Endodermal cell (in vitro differentiated cells): ENCODE results near the gene SEC16A. TPM values are rescaled to one million over a fixed set of nuclear protein-coding genes. Genes with fewer than 3 reads are reported as not detected.

Source experiments
- DNase-seq: peaks from one replicate; pipeline ENCODE4 v3.0.0-alpha.2; 2017
- H3K27ac ChIP-seq: 2 replicates; pipeline ENCODE4 v1.5.1; 2013; ENCODE audit warnings: mild to moderate bottlenecking, low read depth, low read length, moderate library complexity
- H3K27me3 ChIP-seq: 2 replicates; pipeline ENCODE4 v1.6.1; 2013; ENCODE audit warnings: mild to moderate bottlenecking, low read length, moderate library complexity; ENCODE audit not compliant: insufficient read depth, control insufficient read depth, poor library complexity, severe bottlenecking
- H3K36me3 ChIP-seq: 2 replicates; pipeline ENCODE4 v1.7.0; 2013; ENCODE audit warnings: mild to moderate bottlenecking, low read length, moderate library complexity; ENCODE audit not compliant: control insufficient read depth, insufficient read depth
- H3K4me1 ChIP-seq: one replicate; pipeline ENCODE4 v1.7.0; 2013; ENCODE audit warnings: low read length; ENCODE audit not compliant: control insufficient read depth, insufficient read depth
- H3K4me3 ChIP-seq: 2 replicates; pipeline ENCODE4 v1.5.1; 2013; ENCODE audit warnings: mild to moderate bottlenecking, low read length, moderate library complexity
- H3K9ac ChIP-seq: 2 replicates; pipeline ENCODE4 v1.6.1; 2013; ENCODE audit warnings: mild to moderate bottlenecking, low read length, moderate library complexity; ENCODE audit not compliant: poor library complexity, severe bottlenecking; ENCODE audit errors: extremely low read depth
- H3K9me3 ChIP-seq: 2 replicates; pipeline ENCODE4 v1.6.1; 2013; ENCODE audit warnings: mild to moderate bottlenecking, low read length, moderate library complexity; ENCODE audit not compliant: control insufficient read depth
- H3K27ac Mint-ChIP-seq: 2 replicates; pipeline ENCODE4 v1.8.0; 2020; ENCODE audit warnings: mixed read lengths
- H3K27me3 Mint-ChIP-seq: 2 replicates; pipeline ENCODE4 v1.8.0; 2021; ENCODE audit warnings: mild to moderate bottlenecking, mixed read lengths; ENCODE audit not compliant: insufficient read depth
- H3K36me3 Mint-ChIP-seq: 2 replicates; pipeline ENCODE4 v1.8.0; 2020; ENCODE audit warnings: low read depth, mixed read lengths
- H3K4me1 Mint-ChIP-seq: 2 replicates; pipeline ENCODE4 v1.8.0; 2020; ENCODE audit warnings: mixed read lengths
- H3K4me3 Mint-ChIP-seq: 2 replicates; pipeline ENCODE4 v1.8.0; 2020; ENCODE audit warnings: mild to moderate bottlenecking, moderate library complexity, mixed read lengths
- H3K9me3 Mint-ChIP-seq: 2 replicates; pipeline ENCODE4 v1.8.0; 2020; ENCODE audit warnings: mild to moderate bottlenecking, mixed read lengths
- CTCF ChIP-seq: fragments of 200-600 bp; sonication (generic); conservative IDR thresholded peaks from 2 replicates; pipeline ENCODE4 v1.5.0; 2021; ENCODE audit warnings: antibody characterized with exemption, mild to moderate bottlenecking
- WGBS, 2 experiments: methylation state at CpG; one replicate each; pipeline versions ENCODE4 v1.1.5 to v1.1.7; 2013; ENCODE audit warnings: missing lambda C conversion rate in 2 of 2, mixed read lengths in 1 of 2; ENCODE audit not compliant: insufficient coverage in 1 of 2, insufficient read length in 1 of 2; 5-methylcytosine and 5-hydroxymethylcytosine counted together
- total RNA-seq, 2 donors: library from RNA; stranded (reverse); fragmentation: NEBNext Ultra II Directional in 1 of 2; extraction: Animal tissue kit (Norgen Biotek cat#: 25700) in 1 of 2; gene quantifications; 2 replicates in 1 of 2; 3 replicates in 1 of 2; pipeline ENCODE4 v1.2.1, GENCODE V29; 2021

Gene SEC16A
- total RNA-seq, 2 donors from 2014 or later, result 54.6 to 60.7 TPM

DNA sequence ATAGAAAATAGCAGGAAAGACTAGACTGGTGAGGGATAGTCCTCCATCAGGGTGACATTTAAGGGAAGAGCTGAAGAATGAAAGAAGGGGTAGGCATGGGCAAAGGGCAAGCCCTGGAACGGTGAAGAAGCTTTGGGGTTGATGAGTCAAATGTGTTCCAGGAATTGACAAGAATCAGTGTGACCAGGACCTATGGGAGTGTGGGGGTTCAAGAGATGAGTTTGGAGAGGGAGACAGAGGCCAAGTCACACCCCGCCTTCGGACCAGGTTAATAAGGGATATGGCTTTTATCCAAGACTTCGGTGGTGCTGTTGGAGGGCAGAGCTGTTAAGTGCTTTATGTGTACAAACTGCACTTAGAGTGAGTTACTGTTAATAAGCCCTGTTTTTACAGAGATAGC lies 71.5 kb downstream of the SEC16A start:
- WGBS, 2 experiments, result 78 to 82% methylated on average over 4 of the region's 4 CpGs
- H3K27ac Mint-ChIP-seq, result peak overlapping the region; percentile 95
- H3K9ac ChIP-seq, result peak overlapping the region; percentile 95
- H3K36me3 ChIP-seq, result peaks cover 63% of the 10 kb centered on the region
- H3K27me3 Mint-ChIP-seq, result no peaks in the 10 kb centered on the region
- H3K4me3 ChIP-seq, result peak overlapping the region; percentile 97
- H3K4me1 Mint-ChIP-seq, result peaks cover 20% of the 10 kb centered on the region
- H3K36me3 Mint-ChIP-seq, result peaks cover 54% of the 10 kb centered on the region
- no peaks in the 10 kb centered on the region for H3K9me3 ChIP-seq
- H3K4me1 ChIP-seq, result peaks cover 5% of the 10 kb centered on the region
- TF ChIP-seq CTCF, result no peak
- no peaks in the 10 kb centered on the region for H3K9me3 Mint-ChIP-seq
- H3K27me3 ChIP-seq, result no peaks in the 10 kb centered on the region
- peak overlapping the region; percentile 88 for H3K4me3 Mint-ChIP-seq
- no peak for DNase-seq
- no peak overlapping the region for H3K27ac ChIP-seq

- Histone ChIP-seq H3K27me3 (no peaks in the 10 kb centered on the region), H3K4me1 (peaks cover 5% of the 10 kb centered on the region), H3K4me3 (peak within 1 kb of the TSS; percentile 97), H3K9ac (peak within 1 kb of the TSS; percentile 95), H3K36me3 (peaks cover 59% of the 10 kb centered on the region), H3K27ac (peak within 1 kb of the TSS; percentile 80), H3K9me3 (no peaks in the 10 kb centered on the region)
- Mint-ChIP-seq H3K27me3 (no peaks in the 10 kb centered on the region), H3K36me3 (peaks cover 51% of the 10 kb centered on the region), H3K4me3 (peak within 1 kb of the TSS; percentile 88), H3K4me1 (peaks cover 20% of the 10 kb centered on the region), H3K9me3 (no peaks in the 10 kb centered on the region), H3K27ac (peak within 1 kb of the TSS; percentile 96)
- DNase-seq, result peak; percentile 95
- 0 to 1% methylated on average over 46 to 83 of the region's 83 CpGs for WGBS, 2 experiments
- TF ChIP-seq CTCF, result no peak
Measured at GRCh38 chr9:136410500-136411287, 72.1 kb downstream of the SEC16A start, which contains the start of the genes ENTR1 and PMPCA. TSS of gene ENTR1 (minus strand) at chr9:136410614. CDS start at chr9:136410397, 217 bp downstream. TSS of gene PMPCA (plus strand) at chr9:136410658. CDS start at chr9:136410669, 11 bp downstream.

GRCh38 chr9:136409557-136410455 lies 73.0 kb downstream of the SEC16A start:
- Mint-ChIP-seq H3K36me3 (peaks cover 54% of the 10 kb centered on the region), H3K4me3 (peak overlapping the region; percentile 88), H3K9me3 (no peaks in the 10 kb centered on the region), H3K27ac (peak overlapping the region; percentile 96), H3K27me3 (no peaks in the 10 kb centered on the region), H3K4me1 (peaks cover 20% of the 10 kb centered on the region)
- H3K36me3 ChIP-seq, result peaks cover 61% of the 10 kb centered on the region
- no peak for TF ChIP-seq CTCF
- peaks cover 5% of the 10 kb centered on the region for H3K4me1 ChIP-seq
- H3K27me3 ChIP-seq, result no peaks in the 10 kb centered on the region
- H3K4me3 ChIP-seq, result peak overlapping the region; percentile 87
- H3K9me3 ChIP-seq, result no peaks in the 10 kb centered on the region
- H3K9ac ChIP-seq, result peak overlapping the region; percentile 78
- 12 to 13% methylated on average over 39 to 71 of the region's 71 CpGs for WGBS, 2 experiments
- no peak overlapping the region for H3K27ac ChIP-seq
- DNase-seq, result peak; percentile 71
